IPS-18c (cell line): ENCODE data around the gene KCNK16.

ENCODE experiments used
- H3K4me3 ChIP-seq: 2 replicates; pipeline ENCODE4 v1.7.0; 2013; ENCODE audit warnings: low read depth, mild to moderate bottlenecking, low read length, moderate library complexity; ENCODE audit not compliant: insufficient read depth
- H3K9me3 ChIP-seq: one replicate; pipeline ENCODE4 v1.6.1; 2013; ENCODE audit warnings: mild to moderate bottlenecking, low read length, moderate library complexity; ENCODE audit not compliant: control insufficient read depth, insufficient read depth

The KCNK16 gene

GRCh38 chr6:39344821-39345280 is 22.3 kb upstream of the KCNK16 start:
- Histone ChIP-seq H3K9me3 (no peaks in the 10 kb centered on the region), H3K4me3 (no peak overlapping the region)

- Histone ChIP-seq H3K4me3 (no peak overlapping the region), H3K9me3 (no peaks in the 10 kb centered on the region)
Measured at GRCh38 chr6:39343396-39343870, 20.9 kb upstream of the KCNK16 start.

DNA sequence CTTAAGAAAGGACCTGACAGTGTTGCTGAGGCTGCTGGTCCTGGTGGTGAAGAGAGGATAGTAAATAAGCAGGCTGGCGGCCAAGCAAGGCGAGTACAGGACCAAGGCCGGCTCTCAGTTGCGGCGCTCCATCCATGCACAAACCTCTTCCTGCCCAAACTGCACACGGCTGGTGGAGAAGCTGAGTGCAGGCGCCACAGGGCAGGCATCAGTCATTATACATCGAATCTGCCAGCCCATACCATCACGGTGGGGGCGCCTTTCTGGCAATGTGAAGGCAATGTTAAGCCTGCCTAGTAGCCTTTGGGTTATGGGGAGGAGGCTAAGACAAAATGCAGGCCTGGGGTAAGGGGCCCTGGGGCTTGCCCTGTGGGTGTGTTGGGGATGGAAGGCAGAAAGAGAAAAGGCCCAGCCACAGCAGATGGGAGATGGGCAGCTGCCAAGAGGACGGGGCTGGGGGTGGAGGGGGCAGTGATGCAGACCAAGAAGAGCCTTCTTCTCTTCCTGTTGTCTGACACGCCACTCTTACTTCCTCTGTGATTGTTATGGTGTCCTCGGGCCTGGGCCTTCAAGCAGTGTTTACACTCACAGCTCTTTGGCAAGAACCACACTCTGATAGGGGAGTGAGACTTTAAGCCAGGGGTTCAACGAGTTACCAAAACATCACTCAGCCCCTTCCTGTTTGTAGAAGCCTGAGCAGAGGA is 20.3 kb upstream of the KCNK16 start:
- Histone ChIP-seq H3K4me3 (no peak overlapping the region), H3K9me3 (no peaks in the 10 kb centered on the region)

- Histone ChIP-seq H3K4me3 (no peak overlapping the region), H3K9me3 (no peaks in the 10 kb centered on the region)
Measured at GRCh38 chr6:39341937-39342336, 19.4 kb upstream of the KCNK16 start.

GRCh38 chr6:39341352-39341751 is 18.9 kb upstream of the KCNK16 start:
- Histone ChIP-seq H3K9me3 (no peaks in the 10 kb centered on the region), H3K4me3 (no peak overlapping the region)

DNA sequence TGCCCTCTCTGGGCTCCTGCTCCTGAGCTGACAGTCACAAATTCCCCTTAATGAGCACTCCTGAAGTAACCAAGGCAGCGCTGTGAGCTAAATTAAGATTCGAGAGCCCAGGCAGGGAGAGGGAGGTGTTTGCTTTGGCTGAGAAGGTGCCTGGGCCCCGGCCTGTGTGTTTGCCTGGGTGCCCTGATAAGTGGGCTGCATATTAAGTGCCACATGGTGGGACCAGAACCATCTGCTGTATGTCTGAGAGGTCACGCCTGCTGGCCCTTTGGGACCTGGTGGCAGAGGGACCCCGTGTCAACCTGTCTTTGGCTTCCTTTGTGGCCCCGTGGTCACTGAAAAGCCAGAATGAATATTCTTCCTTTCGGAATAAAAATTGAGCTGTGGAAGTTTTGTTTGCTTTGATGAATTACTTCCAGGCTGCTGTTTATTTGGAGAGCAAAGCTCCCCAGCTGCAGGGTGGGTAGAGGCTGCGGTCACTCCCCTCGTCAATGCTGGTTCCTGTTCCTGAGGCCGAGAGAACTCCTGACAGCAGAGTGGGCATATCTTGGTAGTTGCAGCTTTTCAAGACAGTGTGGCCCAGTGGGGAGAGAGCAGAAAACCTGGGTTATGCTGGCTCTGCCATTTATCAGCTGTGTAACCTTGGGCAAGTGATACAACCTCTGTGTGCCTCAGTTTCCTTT is 17.5 kb upstream of the KCNK16 start:
- Histone ChIP-seq H3K9me3 (no peaks in the 10 kb centered on the region), H3K4me3 (no peak overlapping the region)

DNA sequence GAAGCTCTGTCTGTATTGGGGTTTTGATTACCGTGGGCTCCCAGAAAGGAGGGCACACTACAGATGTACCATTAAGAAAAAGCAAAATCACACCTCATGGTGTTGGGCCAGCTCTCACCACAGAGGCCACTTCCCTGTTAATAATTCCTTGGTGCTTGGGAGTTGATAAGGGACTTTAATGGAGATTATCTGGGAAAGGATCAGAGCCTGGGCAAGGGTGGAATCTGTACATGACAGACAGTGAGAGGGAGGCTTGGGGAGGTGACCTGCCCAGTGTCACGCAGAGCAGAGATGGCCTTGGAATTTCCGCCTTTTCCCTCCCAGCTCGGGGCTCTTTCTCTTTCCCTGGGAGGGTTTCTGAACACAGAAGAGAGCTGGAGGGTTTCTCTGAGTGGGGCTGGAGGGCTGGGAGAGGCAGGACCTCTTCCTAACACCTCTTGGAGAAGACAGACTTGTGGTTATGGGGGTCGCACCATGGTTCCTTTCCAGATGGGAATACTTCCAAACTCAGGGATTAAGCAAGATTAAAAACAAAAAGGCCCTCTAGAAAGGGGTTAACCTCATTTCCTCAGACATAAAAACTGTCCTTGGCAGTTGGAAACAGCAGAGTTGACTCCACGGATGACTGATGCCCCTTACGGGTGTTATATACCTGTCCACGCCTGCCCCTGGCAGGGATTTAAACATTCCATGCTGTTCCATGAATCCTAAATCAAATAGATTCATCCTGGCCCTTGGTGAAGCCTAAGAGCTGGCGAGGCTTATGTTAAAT is 16.8 kb upstream of the KCNK16 start:
- Histone ChIP-seq H3K4me3 (no peak overlapping the region), H3K9me3 (no peaks in the 10 kb centered on the region)

DNA sequence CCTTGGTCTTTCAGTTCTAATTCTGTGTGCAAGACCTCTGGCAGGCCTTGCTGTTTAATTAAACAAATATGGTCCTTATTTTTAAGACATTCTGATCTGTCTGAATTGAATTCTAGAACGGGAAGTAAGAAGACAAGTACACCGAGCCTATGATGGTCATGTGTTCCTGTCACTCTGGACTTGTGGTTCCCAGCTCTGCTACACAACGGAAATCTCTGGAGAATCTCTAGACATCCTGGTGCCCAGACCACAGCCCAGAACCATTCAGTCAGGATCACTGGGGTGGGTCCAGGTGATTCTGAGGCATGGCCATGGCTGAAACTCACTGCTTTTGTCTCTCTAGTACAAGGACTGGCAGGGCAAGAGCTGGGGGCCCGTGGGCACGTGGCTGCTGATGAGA is 15.9 kb upstream of the KCNK16 start:
- Histone ChIP-seq H3K4me3 (no peak overlapping the region), H3K9me3 (no peaks in the 10 kb centered on the region)

DNA sequence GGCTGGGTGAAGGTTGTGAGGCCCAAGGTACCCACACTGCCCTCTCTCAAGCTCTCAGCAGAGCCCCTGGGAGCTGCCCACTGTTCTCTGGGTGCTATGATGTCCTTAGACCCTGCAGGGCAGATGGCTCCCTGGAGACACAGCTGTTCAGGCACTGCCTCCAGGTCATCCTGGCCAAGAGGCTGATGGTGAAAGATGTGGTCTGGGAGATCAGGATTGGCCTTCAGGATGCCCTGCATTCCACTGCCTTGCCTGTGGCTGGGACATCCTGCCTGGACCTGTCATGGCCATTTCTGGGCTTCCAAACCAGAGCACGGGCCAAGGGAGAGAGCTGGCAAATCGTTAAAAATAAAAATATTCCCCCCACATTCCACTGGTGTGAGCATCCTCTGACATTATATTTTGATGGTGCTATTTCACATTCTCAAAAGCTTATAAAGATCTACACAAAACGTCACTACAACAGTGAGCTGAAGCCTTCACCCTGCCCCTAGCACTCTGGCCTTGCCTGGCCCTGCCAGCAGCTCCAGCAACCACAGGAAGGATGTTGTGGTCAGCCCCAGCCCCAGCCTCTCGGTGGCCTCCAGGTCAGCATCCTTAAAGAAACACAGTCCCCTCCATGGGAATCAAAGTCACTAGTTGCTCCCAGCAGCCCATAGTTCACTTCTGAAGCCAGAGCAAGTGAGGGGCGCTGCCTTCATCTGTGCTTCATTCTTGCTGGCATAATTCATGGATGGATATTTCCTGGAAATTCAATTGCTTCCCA is 13.5 kb upstream of the KCNK16 start:
- no peaks in the 10 kb centered on the region for H3K9me3 ChIP-seq
- H3K4me3 ChIP-seq = no peak overlapping the region

- no peak overlapping the region for H3K4me3 ChIP-seq
- H3K9me3 ChIP-seq = no peaks in the 10 kb centered on the region
Measured at GRCh38 chr6:39333644-39334438, 11.3 kb upstream of the KCNK16 start.

GRCh38 chr6:39330476-39330875 is 8.0 kb upstream of the KCNK16 start:
- Histone ChIP-seq H3K4me3 (no peak overlapping the region), H3K9me3 (no peaks in the 10 kb centered on the region)

- Histone ChIP-seq H3K9me3 (no peaks in the 10 kb centered on the region), H3K4me3 (no peak overlapping the region)
Measured at GRCh38 chr6:39330057-39330456, 7.6 kb upstream of the KCNK16 start.

DNA sequence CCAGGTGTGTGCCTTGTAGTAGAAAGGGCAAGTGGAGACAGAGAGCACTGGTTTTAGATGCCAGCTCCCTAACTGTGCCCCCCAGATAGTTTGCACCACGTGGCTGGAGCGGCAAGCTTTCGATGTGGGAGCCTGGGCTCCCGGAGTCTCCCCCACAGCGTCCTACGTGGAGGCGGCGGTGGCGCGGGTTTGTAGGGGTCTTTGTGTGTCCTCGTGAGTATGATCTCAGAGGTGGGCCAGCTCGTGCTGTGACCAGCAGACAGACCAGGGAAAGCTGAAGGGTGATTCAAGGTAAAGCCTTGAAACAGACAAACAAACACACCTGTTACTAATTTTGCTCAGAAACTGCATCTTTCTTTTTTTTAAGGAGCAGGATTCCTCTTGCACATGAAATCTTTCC is 5.6 kb upstream of the KCNK16 start:
- no peaks in the 10 kb centered on the region for H3K9me3 ChIP-seq
- H3K4me3 ChIP-seq = no peak overlapping the region

- Histone ChIP-seq H3K9me3 (no peaks in the 10 kb centered on the region), H3K4me3 (no peak overlapping the region)
Measured at GRCh38 chr6:39327507-39327906, 5.0 kb upstream of the KCNK16 start.

- Histone ChIP-seq H3K4me3 (no peak overlapping the region), H3K9me3 (no peaks in the 10 kb centered on the region)
Measured at GRCh38 chr6:39321761-39322160, 741 bp downstream of the KCNK16 start.

DNA sequence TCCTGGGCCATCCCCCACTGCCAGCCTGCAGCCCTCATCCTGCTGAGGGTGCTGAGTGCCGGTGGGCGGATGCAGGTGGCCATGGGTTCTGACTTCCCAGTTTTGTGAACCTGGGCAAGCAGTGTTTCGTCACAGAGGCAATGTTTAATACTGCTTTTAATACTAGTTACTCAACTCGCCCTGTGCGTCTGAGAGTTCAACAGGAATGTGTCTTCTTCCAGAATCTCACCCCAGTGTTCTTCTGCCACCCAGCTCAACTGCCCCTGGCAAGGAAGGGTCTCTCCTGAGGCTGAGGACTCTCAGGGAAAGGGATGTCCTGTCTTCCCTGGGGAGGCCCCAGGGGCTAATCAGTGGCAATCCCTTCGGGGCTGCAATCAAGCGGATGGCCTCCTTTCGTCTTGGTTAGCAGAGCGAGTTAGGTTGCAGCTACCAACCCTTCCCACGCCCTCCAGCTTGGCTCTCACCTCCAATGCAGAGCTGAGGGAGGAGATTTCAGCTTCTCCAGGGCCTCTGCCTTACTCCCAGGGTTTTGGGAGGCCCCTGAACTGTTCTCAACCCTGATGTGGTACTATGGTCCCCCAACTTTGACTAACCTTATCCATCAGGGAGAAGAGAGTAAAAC is 2.0 kb downstream of the KCNK16 start:
- no peaks in the 10 kb centered on the region for H3K9me3 ChIP-seq
- no peak overlapping the region for H3K4me3 ChIP-seq
